Suprapubic skin (tissue), 4 donors: ENCODE data around the gene ENPEP.

Experiments
- CTCF ChIP-seq, 2 donors: fragments of 200-600 bp in 1 of 2; fragments of 450-650 bp in 1 of 2; sonication (generic) in 1 of 2; IDR thresholded peaks; one replicate each; pipeline ENCODE4 v1.5.1; 2016 to 2019; ENCODE audit warnings: antibody characterized with exemption in 2 of 2, mild to moderate bottlenecking in 1 of 2, moderate library complexity in 1 of 2
- EP300 ChIP-seq: sonication (generic); formaldehyde crosslinking; IDR thresholded peaks from one replicate; pipeline ENCODE4 v1.6.1; 2017; ENCODE audit warnings: antibody characterized with exemption
- POLR2A ChIP-seq, 2 donors: fragments of 450-650 bp; IDR thresholded peaks; one replicate each; pipeline ENCODE4 v1.6.1; 2017; ENCODE audit warnings: antibody characterized with exemption in 2 of 2, mild to moderate bottlenecking in 2 of 2, moderate library complexity in 2 of 2
- POLR2AphosphoS5 ChIP-seq, 3 donors: sonication (generic); formaldehyde crosslinking; IDR thresholded peaks; one replicate each; pipeline ENCODE4 v1.6.1; 2017; ENCODE audit warnings: antibody characterized with exemption in 3 of 3

- no peak for TF ChIP-seq POLR2A (IDR thresholded peaks at IDR 0.05)
- TF ChIP-seq EP300: no peak
- no peak for TF ChIP-seq CTCF (IDR thresholded peaks at IDR 0.05)
- no peak for TF ChIP-seq POLR2AphosphoS5 (IDR thresholded peaks at IDR 0.05)
Measured at GRCh38 chr4:110512901-110513300, 36.9 kb downstream of the ENPEP start.
